HCT116 (cell line): Measurements from ENCODE around the gene USP31. TPM values are rescaled to one million over a fixed set of nuclear protein-coding genes. Genes with fewer than 3 reads are reported as not detected.

ENCODE experiments used
- ATAC-seq: fragments of 200-7000 bp; cut with Tn5 transposase; 2 replicates; pipeline ENCODE4 v1.9.1; 2020; ENCODE audit warnings: mild to moderate bottlenecking, moderate library complexity
- BruUV-seq: library from RNA; stranded (reverse); fragments of 400-500 nt; replicated peaks from 2 replicates; lab custom pipeline; 2021; lab: Mats Ljungman, UMichigan
- CTCF ChIA-PET: fragments of 300-600 bp; sonication (Branson Sonifier 250); formaldehyde crosslinking; loops from one replicate; lab custom pipeline; 2021; ENCODE audit warnings: antibody characterized with exemption; lab: Charles Lee
- POLR2A ChIA-PET: fragments of 300-600, 350-600 bp; sonication (Branson Sonifier 250); formaldehyde crosslinking; loops from one replicate; lab custom pipeline; 2021; ENCODE audit warnings: antibody characterized with exemption; lab: Charles Lee
- RAD21 ChIA-PET, 2 experiments: fragments of 300-600 bp; sonication (Branson Sonifier 250); formaldehyde crosslinking; loops; one replicate each; lab custom pipeline; 2023; ENCODE audit warnings: low total read pairs in 2 of 2; ENCODE audit not compliant: uncharacterized antibody in 2 of 2, unreplicated experiment in 2 of 2, low non-redundant PET in 1 of 2; lab: Charles Lee
- DNase-seq: peaks from one replicate; pipeline ENCODE4 v3.0.0-alpha.2; 2010; ENCODE audit warnings: low read depth, low spot score
- H2AFZ ChIP-seq: fragments of 200-600 bp; shearing (Covaris generic), sonication (generic); 2 replicates; pipeline ENCODE4 v1.6.1; 2017; ENCODE audit warnings: low read depth, mixed run types, mixed read lengths, antibody characterized with exemption, low read length; ENCODE audit not compliant: poor library complexity, severe bottlenecking
- H3K27ac ChIP-seq: 2 replicates; pipeline ENCODE4 v1.5.1; 2012; ENCODE audit warnings: low read depth, low read length
- H3K27me3 ChIP-seq: fragments of 200-600 bp; sonication (generic); 2 replicates; pipeline ENCODE4 v1.6.1; 2016; ENCODE audit warnings: mixed run types, low read length, mixed read lengths; ENCODE audit not compliant: insufficient read depth
- H3K36me3 ChIP-seq, 2 experiments: fragments of 200-500 bp in 1 of 2; fragments of 200-600 bp in 1 of 2; sonication (Bioruptor generic) in 1 of 2; sonication (generic) in 1 of 2; 2 replicates each; pipeline versions ENCODE4 v1.5.1 to v1.6.1; 2014 to 2016; ENCODE audit warnings: low read length in 2 of 2, inconsistent platforms in 1 of 2, mixed read lengths in 1 of 2, mixed run types in 1 of 2; ENCODE audit not compliant: insufficient read depth in 2 of 2, control insufficient read depth in 1 of 2
- H3K4me1 ChIP-seq, 2 experiments: fragments of 200-600 bp in 1 of 2; sonication (generic) in 1 of 2; 2 replicates each; pipeline versions ENCODE4 v1.5.1 to v1.6.1; 2012 to 2017; ENCODE audit warnings: low read length in 2 of 2, inconsistent platforms in 1 of 2, mild to moderate bottlenecking in 1 of 2, mixed read lengths in 1 of 2, mixed run types in 1 of 2, moderate library complexity in 1 of 2; ENCODE audit not compliant: insufficient read depth in 2 of 2, control insufficient read depth in 1 of 2
- H3K4me2 ChIP-seq: fragments of 200-600 bp; sonication (generic); 2 replicates; pipeline ENCODE4 v1.6.1; 2017; ENCODE audit warnings: mixed run types, low read length, mixed read lengths
- H3K4me3 ChIP-seq, 2 experiments: fragments of 200-600 bp in 1 of 2; sonication (generic) in 1 of 2; replicated peaks in 1 of 2; 2 replicates each; pipeline ENCODE4 v1.5.1; 2011 to 2016; ENCODE audit warnings: low read length in 2 of 2, control low read depth in 1 of 2, low read depth in 1 of 2, mild to moderate bottlenecking in 1 of 2, mixed read lengths in 1 of 2, mixed run types in 1 of 2
- H3K79me2 ChIP-seq: fragments of 200-600 bp; sonication (generic); 2 replicates; pipeline ENCODE4 v1.6.1; 2017; ENCODE audit warnings: mild to moderate bottlenecking, mixed run types, low read length, moderate library complexity, mixed read lengths; ENCODE audit not compliant: insufficient read depth
- H3K9ac ChIP-seq: fragments of 200-600 bp; sonication (generic); 2 replicates; pipeline ENCODE4 v1.6.1; 2016; ENCODE audit warnings: low read length, mixed read lengths
- H3K9me2 ChIP-seq: fragments of 200-600 bp; sonication (generic), shearing (Covaris generic); 2 replicates; pipeline ENCODE4 v1.6.1; 2017; ENCODE audit warnings: mixed run types, mild to moderate bottlenecking, moderate library complexity; ENCODE audit not compliant: insufficient read depth
- H3K9me3 ChIP-seq, 2 experiments: fragments of 200-500 bp in 1 of 2; fragments of 200-600 bp in 1 of 2; sonication (Bioruptor generic) in 1 of 2; sonication (generic) in 1 of 2; 2 replicates each; pipeline ENCODE4 v1.6.1; 2014 to 2017; ENCODE audit warnings: low read length in 2 of 2, mixed read lengths in 2 of 2, inconsistent platforms in 1 of 2, low read depth in 1 of 2, mild to moderate bottlenecking in 1 of 2, mixed run types in 1 of 2, moderate library complexity in 1 of 2; ENCODE audit not compliant: control insufficient read depth in 1 of 2, insufficient read depth in 1 of 2
- H4K20me1 ChIP-seq: fragments of 200-600 bp; sonication (generic), shearing (Covaris generic); 2 replicates; pipeline ENCODE4 v1.6.1; 2017; ENCODE audit warnings: mixed run types, mild to moderate bottlenecking, moderate library complexity; ENCODE audit not compliant: insufficient read depth
- EGR1 ChIP-seq: IDR thresholded peaks from 2 replicates; pipeline ENCODE4 v1.6.1; 2012; ENCODE audit warnings: low read depth
- ELF1 ChIP-seq: IDR thresholded peaks from 2 replicates; pipeline ENCODE4 v1.6.1; 2012; ENCODE audit warnings: low read depth, borderline replicate concordance
- EZH2 ChIP-seq: fragments of 200-600 bp; sonication (generic); IDR thresholded peaks from 2 replicates; pipeline ENCODE4 v1.6.1; 2017; ENCODE audit warnings: antibody characterized with exemption, mixed run types
- RAD21 ChIP-seq: IDR thresholded peaks from 2 replicates; pipeline ENCODE4 v1.6.1; 2012; ENCODE audit warnings: low read depth, mild to moderate bottlenecking
- SRF ChIP-seq: IDR thresholded peaks from 2 replicates; pipeline ENCODE4 v1.6.1; 2012; ENCODE audit warnings: low read depth
- YY1 ChIP-seq: IDR thresholded peaks from 2 replicates; pipeline ENCODE4 v1.6.1; 2011; ENCODE audit warnings: low read length, low read depth, moderate library complexity, mild to moderate bottlenecking; ENCODE audit not compliant: insufficient replicate concordance; ENCODE audit errors: extremely low read depth
- ZBTB33 ChIP-seq: IDR thresholded peaks from 2 replicates; pipeline ENCODE4 v1.6.1; 2011; ENCODE audit warnings: mild to moderate bottlenecking, low read length, moderate library complexity; ENCODE audit not compliant: insufficient replicate concordance; ENCODE audit errors: extremely low read depth
- intact Hi-C: fragments of 100-400 bp; cut with micrococcal nuclease; formaldehyde crosslinking; loops from 2 replicates; pipeline ENCODE4 v1.10.0; 2022
- total RNA-seq: library from RNA; stranded (reverse); gene quantifications from one replicate; pipeline ENCODE4 v1.2.1, GENCODE V29; 2021; ENCODE audit not compliant: unreplicated experiment
- TF ChIP-seq, protein P1 (sequence below), 3 experiments: fragments of 200-600 bp in 1 of 3; sonication (generic) in 1 of 3; IDR thresholded peaks in 2 of 3; conservative IDR thresholded peaks in 1 of 3; 2 replicates each; pipeline ENCODE4 v1.5.1; 2012 to 2017; ENCODE audit warnings: low read depth in 2 of 3, low read length in 2 of 3, antibody characterized with exemption in 1 of 3, borderline replicate concordance in 1 of 3, control low read depth in 1 of 3, mild to moderate bottlenecking in 1 of 3, mixed read lengths in 1 of 3, mixed run types in 1 of 3, moderate library complexity in 1 of 3; ENCODE audit not compliant: insufficient read depth in 1 of 3

Gene USP31
- total RNA-seq, 1 experiment from 2014 or later: 12.2 TPM

- intact Hi-C loops: no loop called here
- Histone ChIP-seq H3K4me3 (no peak overlapping the region), H3K9me3 (no peaks in the 10 kb centered on the region), H4K20me1 (no peaks in the 10 kb centered on the region), H3K9me2 (no peaks in the 10 kb centered on the region), H3K36me3 (peaks cover under 1 to 6% of the 10 kb centered on the region in 2 experiments; a peak in 3 of 4 replicates), H3K79me2 (no peaks in the 10 kb centered on the region; the same call in 1 of the 2 replicates), H3K9ac (no peak overlapping the region)
- ATAC-seq: no peak
- ChIA-PET CTCF (no interaction called here), POLR2A (no interaction called here)
- TF ChIP-seq YY1: no peak
- TF ChIP-seq, all 23 proteins: peak for 0
- no peak for DNase-seq
- H3K27ac ChIP-seq: no peak overlapping the region
- BruUV-seq: no TSS peak
- H3K27me3 ChIP-seq: no peaks in the 10 kb centered on the region
- no peak overlapping the region for H2AFZ ChIP-seq
- RAD21 ChIA-PET: no interaction called here
- H3K4me2 ChIP-seq: no peak overlapping the region
- no peaks in the 10 kb centered on the region for H3K4me1 ChIP-seq
Observed at GRCh38 chr16:23074423-23074822, 74.8 kb downstream of the USP31 start.

- no peak for TF ChIP-seq EGR1
- TF ChIP-seq RAD21: peak; percentile 10; the same call in 1 of the 2 replicates
- no peak for TF ChIP-seq SRF
- TF ChIP-seq, protein P1, sequence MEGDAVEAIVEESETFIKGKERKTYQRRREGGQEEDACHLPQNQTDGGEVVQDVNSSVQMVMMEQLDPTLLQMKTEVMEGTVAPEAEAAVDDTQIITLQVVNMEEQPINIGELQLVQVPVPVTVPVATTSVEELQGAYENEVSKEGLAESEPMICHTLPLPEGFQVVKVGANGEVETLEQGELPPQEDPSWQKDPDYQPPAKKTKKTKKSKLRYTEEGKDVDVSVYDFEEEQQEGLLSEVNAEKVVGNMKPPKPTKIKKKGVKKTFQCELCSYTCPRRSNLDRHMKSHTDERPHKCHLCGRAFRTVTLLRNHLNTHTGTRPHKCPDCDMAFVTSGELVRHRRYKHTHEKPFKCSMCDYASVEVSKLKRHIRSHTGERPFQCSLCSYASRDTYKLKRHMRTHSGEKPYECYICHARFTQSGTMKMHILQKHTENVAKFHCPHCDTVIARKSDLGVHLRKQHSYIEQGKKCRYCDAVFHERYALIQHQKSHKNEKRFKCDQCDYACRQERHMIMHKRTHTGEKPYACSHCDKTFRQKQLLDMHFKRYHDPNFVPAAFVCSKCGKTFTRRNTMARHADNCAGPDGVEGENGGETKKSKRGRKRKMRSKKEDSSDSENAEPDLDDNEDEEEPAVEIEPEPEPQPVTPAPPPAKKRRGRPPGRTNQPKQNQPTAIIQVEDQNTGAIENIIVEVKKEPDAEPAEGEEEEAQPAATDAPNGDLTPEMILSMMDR (IDR thresholded peaks at IDR 0.05 in 2 of 3, conservative IDR thresholded peaks at IDR 0.05 in 1 of 3; ENCODE audit: borderline replicate concordance in 1 of 3, insufficient read depth in 1 of 3, low read depth in 2 of 3, low read length in 2 of 3): peak in 2 of 3 experiments; percentile 16 to 38; a peak in 2 of 6 replicates
- no peak for TF ChIP-seq ELF1
- TF ChIP-seq ZBTB33: no peak
- no peak for TF ChIP-seq EZH2
- TF ChIP-seq, all 23 proteins: peak for 2
- intact Hi-C loops: no loop called here
- ChIA-PET POLR2A (no interaction called here), CTCF (interaction anchor here (1.3 kb wide), 1 partner anchor 12 kb away, joined by 3 read pairs; no protein-coding TSS in a partner anchor), RAD21 (no interaction called here)
- no peak overlapping the region for H3K4me3 ChIP-seq
- H3K9me3 ChIP-seq: no peaks in the 10 kb centered on the region
- H3K79me2 ChIP-seq: no peaks in the 10 kb centered on the region; the same call in 1 of the 2 replicates
- H3K36me3 ChIP-seq: peaks cover 10 to 11% of the 10 kb centered on the region in 2 experiments; a peak in 3 of 4 replicates
- no peaks in the 10 kb centered on the region for H3K4me1 ChIP-seq
- H2AFZ ChIP-seq: no peak overlapping the region
- H4K20me1 ChIP-seq: no peaks in the 10 kb centered on the region
- DNase-seq (no peak), ATAC-seq (peak; percentile 69)
- H3K27ac ChIP-seq: no peak overlapping the region
- no peak overlapping the region for H3K4me2 ChIP-seq
- no peaks in the 10 kb centered on the region for H3K9me2 ChIP-seq
- no peaks in the 10 kb centered on the region for H3K27me3 ChIP-seq
- no TSS peak for BruUV-seq
- H3K9ac ChIP-seq: no peak overlapping the region
Observed at GRCh38 chr16:23072769-23073549, 76.3 kb downstream of the USP31 start.
